Trophoblast cell (in vitro differentiated cells and primary cell): ENCODE results near the gene VANGL1.

ENCODE experiments used
- DNase-seq, 2 donors: peaks; one replicate each; pipeline ENCODE4 v3.0.0-alpha.2; 2016
- H2AFZ ChIP-seq: 2 replicates; pipeline ENCODE4 v1.6.1; 2013; ENCODE audit warnings: low read length, moderate library complexity, mild to moderate bottlenecking; ENCODE audit not compliant: insufficient read depth, poor library complexity
- H2AK5ac ChIP-seq: 2 replicates; pipeline ENCODE4 v1.6.1; 2013; ENCODE audit warnings: mild to moderate bottlenecking, low read length
- H2BK120ac ChIP-seq: 2 replicates; pipeline ENCODE4 v1.6.1; 2013; ENCODE audit warnings: low read length, mild to moderate bottlenecking, moderate library complexity; ENCODE audit not compliant: insufficient read depth, poor library complexity
- H2BK12ac ChIP-seq: 2 replicates; pipeline ENCODE4 v1.6.1; 2013; ENCODE audit warnings: mild to moderate bottlenecking, low read length, moderate library complexity
- H2BK5ac ChIP-seq: 2 replicates; pipeline ENCODE4 v1.6.1; 2013; ENCODE audit warnings: low read length, low read depth, moderate library complexity, mild to moderate bottlenecking; ENCODE audit not compliant: poor library complexity
- H3K14ac ChIP-seq: 2 replicates; pipeline ENCODE4 v1.6.1; 2013; ENCODE audit warnings: mild to moderate bottlenecking, low read length
- H3K18ac ChIP-seq: 2 replicates; pipeline ENCODE4 v1.6.1; 2013; ENCODE audit warnings: mild to moderate bottlenecking, low read length
- H3K23ac ChIP-seq: 2 replicates; pipeline ENCODE4 v1.6.1; 2013; ENCODE audit warnings: low read length
- H3K27ac ChIP-seq: 2 replicates; pipeline ENCODE4 v1.5.1; 2013; ENCODE audit warnings: low read depth, mild to moderate bottlenecking, inconsistent platforms, low read length, moderate library complexity
- H3K27me3 ChIP-seq: 2 replicates; pipeline ENCODE4 v1.6.1; 2013; ENCODE audit warnings: inconsistent platforms, mild to moderate bottlenecking, low read length, moderate library complexity; ENCODE audit not compliant: insufficient read depth
- H3K36me3 ChIP-seq, 2 experiments: 1 replicate in 1 of 2; 2 replicates in 1 of 2; pipeline ENCODE4 v1.6.1; 2013; ENCODE audit warnings: low read length in 2 of 2, mild to moderate bottlenecking in 2 of 2, moderate library complexity in 1 of 2; ENCODE audit not compliant: insufficient read depth in 2 of 2, control insufficient read depth in 1 of 2
- H3K4ac ChIP-seq: 2 replicates; pipeline ENCODE4 v1.6.1; 2013; ENCODE audit warnings: low read depth, mild to moderate bottlenecking, low read length, moderate library complexity
- H3K4me1 ChIP-seq, 2 experiments: 1 replicate in 1 of 2; 2 replicates in 1 of 2; pipeline ENCODE4 v1.6.1; 2013; ENCODE audit warnings: low read length in 2 of 2, mild to moderate bottlenecking in 2 of 2, moderate library complexity in 1 of 2; ENCODE audit not compliant: insufficient read depth in 2 of 2, control insufficient read depth in 1 of 2
- H3K4me2 ChIP-seq: 2 replicates; pipeline ENCODE4 v1.6.1; 2013; ENCODE audit warnings: inconsistent platforms, mild to moderate bottlenecking, low read length, moderate library complexity
- H3K4me3 ChIP-seq: 2 replicates; pipeline ENCODE4 v1.5.1; 2013; ENCODE audit warnings: mild to moderate bottlenecking, low read depth, low read length, inconsistent platforms
- H3K79me1 ChIP-seq: one replicate; pipeline ENCODE4 v1.6.1; 2013; ENCODE audit warnings: low read length
- H3K79me2 ChIP-seq: 2 replicates; pipeline ENCODE4 v1.6.1; 2013; ENCODE audit warnings: low read length, mild to moderate bottlenecking; ENCODE audit not compliant: control insufficient read depth, insufficient read depth, poor library complexity
- H3K9ac ChIP-seq: 2 replicates; pipeline ENCODE4 v1.6.1; 2013; ENCODE audit warnings: mild to moderate bottlenecking, low read length
- H3K9me3 ChIP-seq: 2 replicates; pipeline ENCODE4 v1.6.1; 2013; ENCODE audit warnings: low read depth, mild to moderate bottlenecking, control low read depth, inconsistent platforms, low read length; ENCODE audit not compliant: insufficient read depth
- H4K12ac ChIP-seq: 2 replicates; pipeline ENCODE4 v1.6.1; 2013; ENCODE audit warnings: low read depth, mild to moderate bottlenecking, low read length, moderate library complexity
- H4K8ac ChIP-seq: 2 replicates; pipeline ENCODE4 v1.6.1; 2013; ENCODE audit warnings: low read depth, mild to moderate bottlenecking, low read length, moderate library complexity
- H4K91ac ChIP-seq: one replicate; pipeline ENCODE4 v1.6.1; 2013; ENCODE audit warnings: low read depth, mild to moderate bottlenecking, low read length, moderate library complexity
- WGBS: extraction: QIAGEN DNeasy Blood & Tissue Kit; methylation state at CpG from one replicate; pipeline ENCODE4 v1.1.7; 2013; ENCODE audit warnings: missing lambda C conversion rate; ENCODE audit not compliant: insufficient read length, insufficient coverage; ENCODE audit errors: extremely low coverage; 5-methylcytosine and 5-hydroxymethylcytosine counted together

The VANGL1 gene

GRCh38 chr1:115727706-115728249, 86.0 kb downstream of the VANGL1 start:
- Histone ChIP-seq H3K4ac (no peak overlapping the region), H2AK5ac (no peak overlapping the region), H3K4me3 (no peak overlapping the region), H3K18ac (peak overlapping the region; percentile 31), H3K9ac (no peak overlapping the region), H2AFZ (no peak overlapping the region), H2BK120ac (peak overlapping the region; percentile 37), H3K36me3 (no peaks in the 10 kb centered on the region), H3K79me2 (no peaks in the 10 kb centered on the region), H3K27me3 (no peaks in the 10 kb centered on the region), H3K4me1 (peaks cover 14 to 15% of the 10 kb centered on the region in 2 experiments), H3K14ac (no peak overlapping the region), H2BK5ac (peak overlapping the region; percentile 23), H4K8ac (peak overlapping the region; percentile 17), H4K12ac (no peak overlapping the region), H3K9me3 (no peaks in the 10 kb centered on the region), H2BK12ac (peak overlapping the region; percentile 61), H3K27ac (peak overlapping the region; percentile 71), H3K23ac (no peak overlapping the region), H3K79me1 (peaks cover 11% of the 10 kb centered on the region), H3K4me2 (no peak overlapping the region), H4K91ac (peak overlapping the region; percentile 82)
- no CpG with 5 or more reads among the region's 7 CpGs for WGBS
- DNase-seq = peak; percentile 59 to 74

GRCh38 chr1:115728341-115728740, 86.6 kb downstream of the VANGL1 start:
- H3K4me2 ChIP-seq = no peak overlapping the region
- H3K23ac ChIP-seq = no peak overlapping the region
- DNase-seq = no peak
- no peaks in the 10 kb centered on the region for H3K27me3 ChIP-seq
- H3K18ac ChIP-seq = no peak overlapping the region
- no peak overlapping the region for H2AFZ ChIP-seq
- H4K8ac ChIP-seq = no peak overlapping the region
- H2BK12ac ChIP-seq = peak overlapping the region; percentile 31
- no CpG with 5 or more reads among the region's 1 CpG for WGBS
- H3K4me1 ChIP-seq = peaks cover 14 to 15% of the 10 kb centered on the region in 2 experiments
- H3K79me2 ChIP-seq = no peaks in the 10 kb centered on the region
- no peak overlapping the region for H3K9ac ChIP-seq
- peaks cover 11% of the 10 kb centered on the region for H3K79me1 ChIP-seq
- no peak overlapping the region for H4K12ac ChIP-seq
- H3K27ac ChIP-seq = peak overlapping the region; percentile 68
- no peak overlapping the region for H3K4ac ChIP-seq
- no peaks in the 10 kb centered on the region for H3K36me3 ChIP-seq
- no peak overlapping the region for H3K14ac ChIP-seq
- H4K91ac ChIP-seq = no peak overlapping the region
- no peak overlapping the region for H2AK5ac ChIP-seq
- no peak overlapping the region for H2BK120ac ChIP-seq
- no peaks in the 10 kb centered on the region for H3K9me3 ChIP-seq
- no peak overlapping the region for H2BK5ac ChIP-seq
- no peak overlapping the region for H3K4me3 ChIP-seq

GRCh38 chr1:115729756-115730155, 88.0 kb downstream of the VANGL1 start:
- no peak overlapping the region for H3K27ac ChIP-seq
- no peak overlapping the region for H2BK12ac ChIP-seq
- H4K12ac ChIP-seq = no peak overlapping the region
- H3K79me2 ChIP-seq = no peaks in the 10 kb centered on the region
- H3K14ac ChIP-seq = no peak overlapping the region
- no peak overlapping the region for H3K4me3 ChIP-seq
- no CpG with 5 or more reads among the region's 4 CpGs for WGBS
- no peak overlapping the region for H4K8ac ChIP-seq
- H3K23ac ChIP-seq = no peak overlapping the region
- H3K4ac ChIP-seq = no peak overlapping the region
- H4K91ac ChIP-seq = no peak overlapping the region
- H3K27me3 ChIP-seq = no peaks in the 10 kb centered on the region
- no peaks in the 10 kb centered on the region for H3K9me3 ChIP-seq
- no peak overlapping the region for H2AK5ac ChIP-seq
- H2BK5ac ChIP-seq = no peak overlapping the region
- DNase-seq = no peak
- H2BK120ac ChIP-seq = no peak overlapping the region
- no peak overlapping the region for H3K4me2 ChIP-seq
- no peaks in the 10 kb centered on the region for H3K36me3 ChIP-seq
- no peak overlapping the region for H3K18ac ChIP-seq
- H3K9ac ChIP-seq = no peak overlapping the region
- peaks cover 14 to 15% of the 10 kb centered on the region in 2 experiments for H3K4me1 ChIP-seq
- H2AFZ ChIP-seq = no peak overlapping the region
- peaks cover 11% of the 10 kb centered on the region for H3K79me1 ChIP-seq

- no peak overlapping the region for H4K12ac ChIP-seq
- no peak overlapping the region for H4K8ac ChIP-seq
- WGBS = no CpG with 5 or more reads among the region's 4 CpGs
- no peak overlapping the region for H4K91ac ChIP-seq
- H3K79me1 ChIP-seq = peaks cover 3% of the 10 kb centered on the region
- H3K4me1 ChIP-seq = peaks cover 3 to 8% of the 10 kb centered on the region in 2 experiments
- no peak overlapping the region for H2AK5ac ChIP-seq
- H3K79me2 ChIP-seq = no peaks in the 10 kb centered on the region
- no peak overlapping the region for H3K27ac ChIP-seq
- no peak overlapping the region for H3K4ac ChIP-seq
- H3K4me2 ChIP-seq = no peak overlapping the region
- no peaks in the 10 kb centered on the region for H3K9me3 ChIP-seq
- H3K9ac ChIP-seq = no peak overlapping the region
- H2BK5ac ChIP-seq = no peak overlapping the region
- H3K27me3 ChIP-seq = no peaks in the 10 kb centered on the region
- H3K18ac ChIP-seq = no peak overlapping the region
- H2AFZ ChIP-seq = no peak overlapping the region
- H3K4me3 ChIP-seq = no peak overlapping the region
- no peak for DNase-seq
- no peaks in the 10 kb centered on the region for H3K36me3 ChIP-seq
- no peak overlapping the region for H2BK120ac ChIP-seq
- no peak overlapping the region for H3K23ac ChIP-seq
- no peak overlapping the region for H3K14ac ChIP-seq
- no peak overlapping the region for H2BK12ac ChIP-seq
These were observed 90.5 kb downstream of the VANGL1 start for GRCh38 chr1:115732316-115732715.
